HCT116 (cell line): Measurements from ENCODE around the gene FAAH2. TPM values are rescaled to one million over a fixed set of nuclear protein-coding genes. Genes with fewer than 3 reads are reported as not detected.

Source experiments
- ATAC-seq: fragments of 200-7000 bp; cut with Tn5 transposase; 2 replicates; pipeline ENCODE4 v1.9.1; 2020; ENCODE audit warnings: mild to moderate bottlenecking, moderate library complexity
- BruUV-seq: library from RNA; stranded (reverse); fragments of 400-500 nt; replicated peaks from 2 replicates; lab custom pipeline; 2021; lab: Mats Ljungman, UMichigan
- CTCF ChIA-PET: fragments of 300-600 bp; sonication (Branson Sonifier 250); formaldehyde crosslinking; loops from one replicate; lab custom pipeline; 2021; ENCODE audit warnings: antibody characterized with exemption; lab: Charles Lee
- POLR2A ChIA-PET: fragments of 300-600, 350-600 bp; sonication (Branson Sonifier 250); formaldehyde crosslinking; loops from one replicate; lab custom pipeline; 2021; ENCODE audit warnings: antibody characterized with exemption; lab: Charles Lee
- RAD21 ChIA-PET, 2 experiments: fragments of 300-600 bp; sonication (Branson Sonifier 250); formaldehyde crosslinking; loops; one replicate each; lab custom pipeline; 2023; ENCODE audit warnings: low total read pairs in 2 of 2; ENCODE audit not compliant: uncharacterized antibody in 2 of 2, unreplicated experiment in 2 of 2, low non-redundant PET in 1 of 2; lab: Charles Lee
- DNase-seq: peaks from one replicate; pipeline ENCODE4 v3.0.0-alpha.2; 2010; ENCODE audit warnings: low read depth, low spot score
- H2AFZ ChIP-seq: fragments of 200-600 bp; shearing (Covaris generic), sonication (generic); 2 replicates; pipeline ENCODE4 v1.6.1; 2017; ENCODE audit warnings: low read depth, mixed run types, mixed read lengths, antibody characterized with exemption, low read length; ENCODE audit not compliant: poor library complexity, severe bottlenecking
- H3K27ac ChIP-seq: 2 replicates; pipeline ENCODE4 v1.5.1; 2012; ENCODE audit warnings: low read depth, low read length
- H3K27me3 ChIP-seq: fragments of 200-600 bp; sonication (generic); 2 replicates; pipeline ENCODE4 v1.6.1; 2016; ENCODE audit warnings: mixed run types, low read length, mixed read lengths; ENCODE audit not compliant: insufficient read depth
- H3K36me3 ChIP-seq, 2 experiments: fragments of 200-500 bp in 1 of 2; fragments of 200-600 bp in 1 of 2; sonication (Bioruptor generic) in 1 of 2; sonication (generic) in 1 of 2; 2 replicates each; pipeline versions ENCODE4 v1.5.1 to v1.6.1; 2014 to 2016; ENCODE audit warnings: low read length in 2 of 2, inconsistent platforms in 1 of 2, mixed read lengths in 1 of 2, mixed run types in 1 of 2; ENCODE audit not compliant: insufficient read depth in 2 of 2, control insufficient read depth in 1 of 2
- H3K4me1 ChIP-seq, 2 experiments: fragments of 200-600 bp in 1 of 2; sonication (generic) in 1 of 2; 2 replicates each; pipeline versions ENCODE4 v1.5.1 to v1.6.1; 2012 to 2017; ENCODE audit warnings: low read length in 2 of 2, inconsistent platforms in 1 of 2, mild to moderate bottlenecking in 1 of 2, mixed read lengths in 1 of 2, mixed run types in 1 of 2, moderate library complexity in 1 of 2; ENCODE audit not compliant: insufficient read depth in 2 of 2, control insufficient read depth in 1 of 2
- H3K4me2 ChIP-seq: fragments of 200-600 bp; sonication (generic); 2 replicates; pipeline ENCODE4 v1.6.1; 2017; ENCODE audit warnings: mixed run types, low read length, mixed read lengths
- H3K4me3 ChIP-seq, 2 experiments: fragments of 200-600 bp in 1 of 2; sonication (generic) in 1 of 2; replicated peaks in 1 of 2; 2 replicates each; pipeline ENCODE4 v1.5.1; 2011 to 2016; ENCODE audit warnings: low read length in 2 of 2, control low read depth in 1 of 2, low read depth in 1 of 2, mild to moderate bottlenecking in 1 of 2, mixed read lengths in 1 of 2, mixed run types in 1 of 2
- H3K79me2 ChIP-seq: fragments of 200-600 bp; sonication (generic); 2 replicates; pipeline ENCODE4 v1.6.1; 2017; ENCODE audit warnings: mild to moderate bottlenecking, mixed run types, low read length, moderate library complexity, mixed read lengths; ENCODE audit not compliant: insufficient read depth
- H3K9ac ChIP-seq: fragments of 200-600 bp; sonication (generic); 2 replicates; pipeline ENCODE4 v1.6.1; 2016; ENCODE audit warnings: low read length, mixed read lengths
- H3K9me2 ChIP-seq: fragments of 200-600 bp; sonication (generic), shearing (Covaris generic); 2 replicates; pipeline ENCODE4 v1.6.1; 2017; ENCODE audit warnings: mixed run types, mild to moderate bottlenecking, moderate library complexity; ENCODE audit not compliant: insufficient read depth
- H3K9me3 ChIP-seq, 2 experiments: fragments of 200-500 bp in 1 of 2; fragments of 200-600 bp in 1 of 2; sonication (Bioruptor generic) in 1 of 2; sonication (generic) in 1 of 2; 2 replicates each; pipeline ENCODE4 v1.6.1; 2014 to 2017; ENCODE audit warnings: low read length in 2 of 2, mixed read lengths in 2 of 2, inconsistent platforms in 1 of 2, low read depth in 1 of 2, mild to moderate bottlenecking in 1 of 2, mixed run types in 1 of 2, moderate library complexity in 1 of 2; ENCODE audit not compliant: control insufficient read depth in 1 of 2, insufficient read depth in 1 of 2
- H4K20me1 ChIP-seq: fragments of 200-600 bp; sonication (generic), shearing (Covaris generic); 2 replicates; pipeline ENCODE4 v1.6.1; 2017; ENCODE audit warnings: mixed run types, mild to moderate bottlenecking, moderate library complexity; ENCODE audit not compliant: insufficient read depth
- CBX3 ChIP-seq: IDR thresholded peaks from 2 replicates; pipeline ENCODE4 v1.6.1; 2012; ENCODE audit warnings: low read depth
- CEBPB ChIP-seq: IDR thresholded peaks from 2 replicates; pipeline ENCODE4 v1.6.1; 2012; ENCODE audit warnings: low read depth
- CTCF ChIP-seq, 3 experiments: fragments of 200-600 bp in 1 of 3; sonication (generic) in 1 of 3; IDR thresholded peaks in 2 of 3; conservative IDR thresholded peaks in 1 of 3; 2 replicates each; pipeline ENCODE4 v1.5.1; 2012 to 2017; ENCODE audit warnings: low read depth in 2 of 3, low read length in 2 of 3, antibody characterized with exemption in 1 of 3, borderline replicate concordance in 1 of 3, control low read depth in 1 of 3, mild to moderate bottlenecking in 1 of 3, mixed read lengths in 1 of 3, mixed run types in 1 of 3, moderate library complexity in 1 of 3; ENCODE audit not compliant: insufficient read depth in 1 of 3
- EGR1 ChIP-seq: IDR thresholded peaks from 2 replicates; pipeline ENCODE4 v1.6.1; 2012; ENCODE audit warnings: low read depth
- ELF1 ChIP-seq: IDR thresholded peaks from 2 replicates; pipeline ENCODE4 v1.6.1; 2012; ENCODE audit warnings: low read depth, borderline replicate concordance
- EZH2 ChIP-seq: fragments of 200-600 bp; sonication (generic); IDR thresholded peaks from 2 replicates; pipeline ENCODE4 v1.6.1; 2017; ENCODE audit warnings: antibody characterized with exemption, mixed run types
- JUND ChIP-seq: IDR thresholded peaks from 2 replicates; pipeline ENCODE4 v1.6.1; 2012
- POLR2A ChIP-seq: IDR thresholded peaks from 2 replicates; pipeline ENCODE4 v1.7.0; 2011; ENCODE audit warnings: borderline replicate concordance; ENCODE audit not compliant: insufficient read depth, insufficient read length; ENCODE audit errors: extremely low read depth
- RAD21 ChIP-seq: IDR thresholded peaks from 2 replicates; pipeline ENCODE4 v1.6.1; 2012; ENCODE audit warnings: low read depth, mild to moderate bottlenecking
- SIN3A ChIP-seq: IDR thresholded peaks from 2 replicates; pipeline ENCODE4 v1.6.1; 2012; ENCODE audit warnings: low read depth
- TCF7L2 ChIP-seq: IDR thresholded peaks from 2 replicates; pipeline ENCODE4 v1.7.0; 2011; ENCODE audit warnings: borderline replicate concordance, inconsistent platforms; ENCODE audit not compliant: insufficient read depth, insufficient read length; ENCODE audit errors: extremely low read depth
- ZFX ChIP-seq: fragments of 450-650 bp; IDR thresholded peaks from 2 replicates; pipeline ENCODE4 v1.6.1; 2017
- ZNF274 ChIP-seq: fragments of 200-500 bp; sonication (Bioruptor generic); IDR thresholded peaks from 2 replicates; pipeline ENCODE4 v1.6.1; 2014; ENCODE audit warnings: mild to moderate bottlenecking, low read depth, low read length, inconsistent platforms
- intact Hi-C: fragments of 100-400 bp; cut with micrococcal nuclease; formaldehyde crosslinking; loops from 2 replicates; pipeline ENCODE4 v1.10.0; 2022
- total RNA-seq: library from RNA; stranded (reverse); gene quantifications from one replicate; pipeline ENCODE4 v1.2.1, GENCODE V29; 2021; ENCODE audit not compliant: unreplicated experiment
- TF ChIP-seq, protein P1 (sequence below): IDR thresholded peaks from 2 replicates; pipeline ENCODE4 v1.6.1; 2012
- TF ChIP-seq, protein P2 (sequence below): IDR thresholded peaks from 2 replicates; pipeline ENCODE4 v1.6.1; 2012; ENCODE audit warnings: low read depth

The FAAH2 gene
- total RNA-seq, 1 experiment from 2014 or later = 6.1 TPM

GRCh38 chrX:57251965-57252364 lies 34.5 kb upstream of the FAAH2 start:
- RAD21 ChIA-PET = no interaction called here

More at GRCh38 chrX:57251965-57252364, 34.5 kb upstream of the FAAH2 start:
- BruUV-seq = no TSS peak
- DNase-seq = no peak
- CTCF ChIA-PET = no interaction called here
- TF ChIP-seq EGR1 (no peak), CBX3 (no peak), TCF7L2 (no peak), CEBPB (no peak), ZFX (no peak), ELF1 (no peak), CTCF (IDR thresholded peaks at IDR 0.05 in 2 of 3, conservative IDR thresholded peaks at IDR 0.05 in 1 of 3; ENCODE audit: borderline replicate concordance in 1 of 3, insufficient read depth in 1 of 3, low read depth in 2 of 3, low read length in 2 of 3) (no peak), JUND (no peak), SIN3A (no peak), POLR2A (no peak), EZH2 (no peak), RAD21 (no peak), ZNF274 (no peak)
- TF ChIP-seq, protein P1, sequence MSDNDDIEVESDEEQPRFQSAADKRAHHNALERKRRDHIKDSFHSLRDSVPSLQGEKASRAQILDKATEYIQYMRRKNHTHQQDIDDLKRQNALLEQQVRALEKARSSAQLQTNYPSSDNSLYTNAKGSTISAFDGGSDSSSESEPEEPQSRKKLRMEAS = no peak
- TF ChIP-seq, protein P2, sequence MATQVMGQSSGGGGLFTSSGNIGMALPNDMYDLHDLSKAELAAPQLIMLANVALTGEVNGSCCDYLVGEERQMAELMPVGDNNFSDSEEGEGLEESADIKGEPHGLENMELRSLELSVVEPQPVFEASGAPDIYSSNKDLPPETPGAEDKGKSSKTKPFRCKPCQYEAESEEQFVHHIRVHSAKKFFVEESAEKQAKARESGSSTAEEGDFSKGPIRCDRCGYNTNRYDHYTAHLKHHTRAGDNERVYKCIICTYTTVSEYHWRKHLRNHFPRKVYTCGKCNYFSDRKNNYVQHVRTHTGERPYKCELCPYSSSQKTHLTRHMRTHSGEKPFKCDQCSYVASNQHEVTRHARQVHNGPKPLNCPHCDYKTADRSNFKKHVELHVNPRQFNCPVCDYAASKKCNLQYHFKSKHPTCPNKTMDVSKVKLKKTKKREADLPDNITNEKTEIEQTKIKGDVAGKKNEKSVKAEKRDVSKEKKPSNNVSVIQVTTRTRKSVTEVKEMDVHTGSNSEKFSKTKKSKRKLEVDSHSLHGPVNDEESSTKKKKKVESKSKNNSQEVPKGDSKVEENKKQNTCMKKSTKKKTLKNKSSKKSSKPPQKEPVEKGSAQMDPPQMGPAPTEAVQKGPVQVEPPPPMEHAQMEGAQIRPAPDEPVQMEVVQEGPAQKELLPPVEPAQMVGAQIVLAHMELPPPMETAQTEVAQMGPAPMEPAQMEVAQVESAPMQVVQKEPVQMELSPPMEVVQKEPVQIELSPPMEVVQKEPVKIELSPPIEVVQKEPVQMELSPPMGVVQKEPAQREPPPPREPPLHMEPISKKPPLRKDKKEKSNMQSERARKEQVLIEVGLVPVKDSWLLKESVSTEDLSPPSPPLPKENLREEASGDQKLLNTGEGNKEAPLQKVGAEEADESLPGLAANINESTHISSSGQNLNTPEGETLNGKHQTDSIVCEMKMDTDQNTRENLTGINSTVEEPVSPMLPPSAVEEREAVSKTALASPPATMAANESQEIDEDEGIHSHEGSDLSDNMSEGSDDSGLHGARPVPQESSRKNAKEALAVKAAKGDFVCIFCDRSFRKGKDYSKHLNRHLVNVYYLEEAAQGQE = no peak
- Histone ChIP-seq H2AFZ (no peak overlapping the region), H3K9me3 (no peaks in the 10 kb centered on the region), H3K4me1 (no peaks in the 10 kb centered on the region), H4K20me1 (no peaks in the 10 kb centered on the region), H3K27me3 (no peaks in the 10 kb centered on the region), H3K79me2 (no peaks in the 10 kb centered on the region), H3K4me3 (no peak overlapping the region), H3K9ac (no peak overlapping the region), H3K4me2 (no peak overlapping the region), H3K9me2 (no peaks in the 10 kb centered on the region), H3K36me3 (no peaks in the 10 kb centered on the region), H3K27ac (no peak overlapping the region)
- POLR2A ChIA-PET = no interaction called here
- intact Hi-C loops = no loop called here
- no peak for ATAC-seq
